ENCODE results near the gene RTTN. TPM values are rescaled to one million over a fixed set of nuclear protein-coding genes. Genes with fewer than 3 reads are reported as not detected.

Gene RTTN
- total and polyA plus RNA-seq, 10 of the 15 experiments (the other 5 are each of a cell fraction or from before 2014, with no cell fraction given), result 9.4 to 36.6 (median 15.7) TPM

DNA sequence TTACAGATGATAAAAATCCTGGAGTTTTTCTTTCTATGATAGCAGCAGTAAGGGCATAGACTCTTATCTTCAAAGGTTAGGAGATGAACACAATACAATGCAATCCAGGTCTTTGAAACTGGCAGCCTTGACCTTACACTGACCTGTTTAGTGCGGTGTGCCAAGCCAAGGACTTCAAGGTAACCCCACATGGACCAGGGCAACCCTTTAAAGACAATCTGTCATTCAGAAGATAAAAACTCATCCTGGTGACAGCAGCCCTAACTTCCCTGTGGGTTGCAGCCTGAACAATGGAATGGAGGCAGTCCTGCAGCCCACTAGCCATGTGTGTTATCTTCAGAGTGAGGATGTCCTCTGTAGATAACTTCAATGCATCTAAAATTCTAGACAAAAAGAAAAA lies 78.1 kb downstream of the RTTN start (continued):
- TF ChIP-seq HSF1 (IDR thresholded peaks at IDR 0.05; ENCODE audit: low read depth, low read length) (no peak), ESRRA (IDR thresholded peaks at IDR 0.05; ENCODE audit: low read length) (no peak), BRCA1 (IDR thresholded peaks at IDR 0.05; ENCODE audit: low read depth, low read length) (no peak), BMI1 (IDR thresholded peaks at IDR 0.05; ENCODE audit: borderline replicate concordance) (no peak), PKNOX1 (IDR thresholded peaks at IDR 0.05) (no peak), TCF3 (IDR thresholded peaks at IDR 0.05; ENCODE audit: borderline replicate concordance, insufficient read depth, low read depth, low read length) (no peak), BHLHE40 (IDR thresholded peaks at IDR 0.05; ENCODE audit: borderline replicate concordance in 1 of 2, low read depth in 2 of 2, low read length in 1 of 2) (no peak), NR2F1 (conservative IDR thresholded peaks at IDR 0.05) (no peak), TAF1 (IDR thresholded peaks at IDR 0.05; ENCODE audit: borderline replicate concordance, low read depth, low read length) (no peak), HCFC1 (IDR thresholded peaks at IDR 0.05; ENCODE audit: low read length) (no peak), SMAD5 (IDR thresholded peaks at IDR 0.05; ENCODE audit: low read depth) (no peak)
- TF ChIP-seq, protein P1, sequence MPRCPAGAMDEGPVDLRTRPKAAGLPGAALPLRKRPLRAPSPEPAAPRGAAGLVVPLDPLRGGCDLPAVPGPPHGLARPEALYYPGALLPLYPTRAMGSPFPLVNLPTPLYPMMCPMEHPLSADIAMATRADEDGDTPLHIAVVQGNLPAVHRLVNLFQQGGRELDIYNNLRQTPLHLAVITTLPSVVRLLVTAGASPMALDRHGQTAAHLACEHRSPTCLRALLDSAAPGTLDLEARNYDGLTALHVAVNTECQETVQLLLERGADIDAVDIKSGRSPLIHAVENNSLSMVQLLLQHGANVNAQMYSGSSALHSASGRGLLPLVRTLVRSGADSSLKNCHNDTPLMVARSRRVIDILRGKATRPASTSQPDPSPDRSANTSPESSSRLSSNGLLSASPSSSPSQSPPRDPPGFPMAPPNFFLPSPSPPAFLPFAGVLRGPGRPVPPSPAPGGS (IDR thresholded peaks at IDR 0.05; ENCODE audit: borderline replicate concordance, insufficient read depth, low read depth, low read length, poor library complexity, severe bottlenecking), result no peak
